Spleen (tissue), 11 donors: Measurements from ENCODE around the gene CCDC134. TPM values are rescaled to one million over a fixed set of nuclear protein-coding genes. Genes with fewer than 3 reads are reported as not detected.

ENCODE experiments used
- DNase-seq: peaks from one replicate; pipeline ENCODE4 v3.0.0-alpha.2; 2020
- H3K27ac ChIP-seq, 8 donors: fragments of 200-600 bp; sonication (generic) in 7 of 8; 1 replicate in 4 of 8; 2 replicates in 4 of 8; pipeline versions ENCODE4 v1.5.0 to v1.8.0; 2016 to 2021; ENCODE audit warnings: inconsistent platforms in 4 of 8, mild to moderate bottlenecking in 4 of 8, moderate library complexity in 1 of 8
- H3K27me3 ChIP-seq, 7 donors: fragments of 200-600 bp; sonication (generic) in 6 of 7; replicated peaks in 1 of 7; 1 replicate in 4 of 7; 2 replicates in 3 of 7; pipeline versions ENCODE4 v1.5.0 to v1.8.0; 2016 to 2021; ENCODE audit warnings: inconsistent platforms in 3 of 7, mild to moderate bottlenecking in 1 of 7
- H3K36me3 ChIP-seq, 6 donors: fragments of 200-600 bp; sonication (generic) in 5 of 6; 1 replicate in 4 of 6; 2 replicates in 2 of 6; pipeline versions ENCODE4 v1.5.0 to v1.8.0; 2016 to 2021; ENCODE audit warnings: inconsistent platforms in 2 of 6
- H3K4me1 ChIP-seq, 6 donors: fragments of 200-600 bp; sonication (generic) in 5 of 6; 1 replicate in 3 of 6; 2 replicates in 3 of 6; pipeline versions ENCODE4 v1.5.0 to v1.8.0; 2016 to 2021; ENCODE audit warnings: inconsistent platforms in 3 of 6
- H3K4me3 ChIP-seq, 8 donors: fragments of 200-600 bp; sonication (generic) in 7 of 8; 1 replicate in 4 of 8; 2 replicates in 4 of 8; pipeline versions ENCODE4 v1.5.0 to v1.8.0; 2016 to 2021; ENCODE audit warnings: inconsistent platforms in 4 of 8, mild to moderate bottlenecking in 4 of 8, moderate library complexity in 2 of 8
- H3K9me3 ChIP-seq, 8 donors: fragments of 200-600 bp; sonication (generic) in 7 of 8; 1 replicate in 4 of 8; 2 replicates in 4 of 8; pipeline versions ENCODE4 v1.5.0 to v1.8.0; 2016 to 2021; ENCODE audit warnings: inconsistent platforms in 4 of 8
- CTCF ChIP-seq, 11 experiments: fragments of 200-600 bp in 7 of 11; fragments of 450-650 bp in 4 of 11; sonication (generic) in 4 of 11; IDR thresholded peaks in 8 of 11; conservative IDR thresholded peaks in 3 of 11; 1 replicate in 7 of 11; 2 replicates in 4 of 11; pipeline versions ENCODE4 v1.4.0 to v1.8.0; 2016 to 2021; ENCODE audit warnings: antibody characterized with exemption in 11 of 11, inconsistent platforms in 4 of 11, mild to moderate bottlenecking in 1 of 11
- POLR2A ChIP-seq, 3 donors: fragments of 450-650 bp; IDR thresholded peaks; one replicate each; pipeline ENCODE4 v1.5.1; 2017; ENCODE audit warnings: antibody characterized with exemption in 3 of 3, mild to moderate bottlenecking in 1 of 3
- POLR2AphosphoS5 ChIP-seq, 3 donors: sonication (generic); formaldehyde crosslinking; IDR thresholded peaks; one replicate each; pipeline ENCODE4 v1.5.1; 2017; ENCODE audit warnings: antibody characterized with exemption in 3 of 3
- WGBS, 5 donors: extraction: QIAGEN DNeasy Blood & Tissue Kit in 3 of 5; methylation state at CpG; one replicate each; pipeline versions ENCODE4 v1.1.5 to v1.1.7; 2013 to 2018; 5-methylcytosine and 5-hydroxymethylcytosine counted together
- intact Hi-C: fragments of 100-400 bp; cut with DNase I; formaldehyde crosslinking; loops from one replicate; pipeline ENCODE4 v1.15.0; 2023; ENCODE audit warnings: low total_unique reads
- polyA plus RNA-seq, 3 donors: library from polyadenylated mRNA; stranded (reverse); fragments of 200-250 nt; gene quantifications; one replicate each; pipeline ENCODE4 v1.2.1, GENCODE V29; 2013
- total RNA-seq, 7 donors: library from RNA; depleted of rRNA in 3 of 7; stranded (reverse); fragments of >200 nt in 3 of 7; fragmentation: NEBNext Ultra II Directional in 4 of 7; extraction: Animal tissue kit (Norgen Biotek cat#: 25700) in 4 of 7; gene quantifications; one replicate each; pipeline versions ENCODE4 v1.1.0 to v1.2.1, GENCODE V29; 2016 to 2021
- donor health status: healthy with polysubstance abuse.
- donor health status: DM: no; HTN: no; CAD: no; lungs with moderate emphysema.
- donor health status: DM: no; HTN: no; CAD: no.
- donor health status: Bipolar disorder and iron deficiency.
- donor health status: healthy.
- donor health status: DM: no; HTN: no; CAD: no.
- donor health status: DM: yes; HTN: yes; CAD: no.

Gene CCDC134
- total and polyA plus RNA-seq, 10 donors: 0.54 to 11.8 (median 9.3) TPM

DNA sequence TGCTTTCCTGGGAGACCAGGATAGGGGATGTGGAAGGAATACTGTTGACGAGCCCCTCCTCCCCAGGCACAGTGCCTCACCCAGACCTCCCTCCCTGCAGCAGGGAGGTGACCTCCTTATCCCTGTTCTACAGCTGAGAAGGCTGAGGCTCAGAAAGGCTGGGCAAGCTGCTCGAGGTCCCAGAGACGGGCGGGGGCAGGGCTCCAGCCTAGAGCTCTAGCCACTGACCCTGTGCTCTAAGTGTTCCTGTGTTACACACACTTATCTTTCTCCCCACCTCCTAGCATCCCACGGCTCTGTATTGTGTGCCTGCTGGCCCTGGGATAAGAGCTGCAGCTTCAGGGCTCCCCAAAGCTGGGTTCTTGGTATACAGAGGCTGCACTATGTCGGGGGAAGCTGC is 7.9 kb downstream of the CCDC134 start:
- intact Hi-C loops: no loop called here
- Histone ChIP-seq H3K27ac (no peak overlapping the region), H3K4me3 (no peak overlapping the region), H3K36me3 (peaks cover 0 to 53% (median 14%) of the 10 kb centered on the region in 6 donors), H3K4me1 (peaks cover 0 to 8% (median 0%) of the 10 kb centered on the region in 6 donors), H3K9me3 (no peaks in the 10 kb centered on the region), H3K27me3 (no peaks in the 10 kb centered on the region)
- no peak for DNase-seq
- WGBS, 5 donors: 86 to 95% (median 89%) methylated on average over 6 of the region's 6 CpGs
- TF ChIP-seq CTCF (IDR thresholded peaks at IDR 0.05 in 8 of 11, conservative IDR thresholded peaks at IDR 0.05 in 3 of 11) (no peak), POLR2A (IDR thresholded peaks at IDR 0.05) (no peak), POLR2AphosphoS5 (IDR thresholded peaks at IDR 0.05) (no peak)

DNA sequence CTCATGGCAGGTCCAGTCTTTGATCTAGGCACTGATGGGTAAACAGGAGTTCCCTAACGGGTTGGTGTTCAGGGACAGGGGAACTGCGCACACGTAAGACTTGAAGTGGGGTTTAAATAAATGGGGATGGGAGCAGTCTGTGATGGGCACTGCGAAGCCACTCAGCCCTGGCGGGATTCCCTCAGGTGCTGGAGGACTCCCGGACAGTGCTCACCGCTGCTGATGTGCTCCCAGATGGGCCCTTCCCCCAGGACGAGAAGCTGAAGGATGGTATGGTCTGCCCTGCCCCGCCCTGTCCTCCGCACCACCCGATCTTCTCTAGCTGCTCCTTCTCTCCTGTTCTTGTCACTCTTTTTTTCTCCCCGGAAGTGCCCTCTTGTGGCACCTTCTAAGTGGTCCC is 9.5 kb downstream of the CCDC134 start:
- WGBS, 5 donors: 95 to 96% (median 96%) methylated on average over 12 of the region's 12 CpGs
- DNase-seq: no peak
- H3K9me3 ChIP-seq: no peaks in the 10 kb centered on the region
- H3K36me3 ChIP-seq: peaks cover 0 to 69% (median 21%) of the 10 kb centered on the region in 6 donors
- no peak overlapping the region for H3K4me3 ChIP-seq
- intact Hi-C loops: no loop called here
- no peaks in the 10 kb centered on the region for H3K27me3 ChIP-seq
- H3K27ac ChIP-seq: no peak overlapping the region
- TF ChIP-seq CTCF (IDR thresholded peaks at IDR 0.05 in 8 of 11, conservative IDR thresholded peaks at IDR 0.05 in 3 of 11): no peak
- no peak for TF ChIP-seq POLR2AphosphoS5 (IDR thresholded peaks at IDR 0.05)
- no peak for TF ChIP-seq POLR2A (IDR thresholded peaks at IDR 0.05)
- no peaks in the 10 kb centered on the region for H3K4me1 ChIP-seq

DNA sequence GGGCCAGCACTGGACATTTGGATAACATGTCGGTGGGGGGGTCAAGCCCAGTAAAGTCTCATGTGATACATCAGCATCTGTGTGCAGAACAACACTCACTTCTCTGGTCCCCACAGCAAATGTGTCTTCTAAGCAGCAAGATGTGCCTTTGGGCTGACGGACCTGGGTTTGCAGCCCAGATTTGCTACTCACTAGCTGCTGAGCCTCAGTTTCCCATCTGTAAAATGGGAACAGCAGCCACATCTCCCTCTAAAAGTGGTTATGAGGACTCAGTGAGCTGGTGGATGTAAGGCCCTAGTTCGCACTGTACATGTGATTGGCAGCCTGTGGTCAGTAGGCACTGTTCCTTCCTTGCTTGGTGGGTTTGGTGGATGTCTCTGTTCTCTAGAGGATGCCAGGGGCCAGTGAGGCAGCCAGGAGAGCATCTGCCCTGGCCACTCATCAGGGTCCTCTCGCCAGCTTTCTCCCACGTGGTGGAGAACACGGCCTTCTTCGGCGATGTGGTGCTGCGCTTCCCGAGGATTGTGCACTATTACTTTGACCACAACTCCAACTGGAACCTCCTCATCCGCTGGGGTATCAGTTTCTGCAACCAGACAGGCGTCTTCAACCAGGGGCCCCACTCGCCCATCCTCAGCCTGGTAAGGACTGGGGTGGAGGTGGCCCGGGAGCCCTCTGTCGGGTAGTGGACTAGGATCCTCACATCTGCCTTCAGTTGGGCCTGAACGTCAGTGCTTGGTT is 12.5 kb downstream of the CCDC134 start:
- TF ChIP-seq POLR2A (IDR thresholded peaks at IDR 0.05): no peak
- no peak for TF ChIP-seq CTCF (IDR thresholded peaks at IDR 0.05 in 8 of 11, conservative IDR thresholded peaks at IDR 0.05 in 3 of 11)
- no peak for TF ChIP-seq POLR2AphosphoS5 (IDR thresholded peaks at IDR 0.05)
- no peaks in the 10 kb centered on the region for H3K4me1 ChIP-seq
- intact Hi-C loops: no loop called here
- H3K27ac ChIP-seq: no peak overlapping the region
- H3K9me3 ChIP-seq: no peaks in the 10 kb centered on the region
- no peak for DNase-seq
- H3K4me3 ChIP-seq: no peak overlapping the region
- H3K36me3 ChIP-seq: peaks cover 0 to 96% (median 26%) of the 10 kb centered on the region in 6 donors
- 93 to 98% (median 97%) methylated on average over 8 to 16 of the region's 16 CpGs for WGBS, 5 donors
- H3K27me3 ChIP-seq: no peaks in the 10 kb centered on the region

GRCh38 chr22:41813726-41814410 is 13.4 kb downstream of the CCDC134 start:
- no peaks in the 10 kb centered on the region for H3K27me3 ChIP-seq
- no peaks in the 10 kb centered on the region for H3K4me1 ChIP-seq
- intact Hi-C loops: no loop called here
- no peaks in the 10 kb centered on the region for H3K9me3 ChIP-seq
- WGBS, 5 donors: 94 to 98% (median 97%) methylated on average over 9 of the region's 9 CpGs
- no peak overlapping the region for H3K4me3 ChIP-seq
- H3K36me3 ChIP-seq: peaks cover 0 to 98% (median 25%) of the 10 kb centered on the region in 6 donors
- H3K27ac ChIP-seq: no peak overlapping the region
- TF ChIP-seq POLR2AphosphoS5 (IDR thresholded peaks at IDR 0.05) (no peak), CTCF (IDR thresholded peaks at IDR 0.05 in 8 of 11, conservative IDR thresholded peaks at IDR 0.05 in 3 of 11) (no peak), POLR2A (IDR thresholded peaks at IDR 0.05) (no peak)
- DNase-seq: no peak
